H54 (cell line): ENCODE data around the gene PICK1.
"Not testable (repeated sequence)": the region's sequence is repeated elsewhere in the genome, so short reads cannot be mapped to it uniquely, and the experiment has no call there.

ENCODE experiments used
- DNase-seq: peaks from one replicate; pipeline ENCODE4 v3.0.0; 2011; ENCODE audit warnings: low spot score, mixed read lengths; ENCODE audit not compliant: insufficient read length
- FAIRE-seq: peaks from 3 replicates; lab custom pipeline; 2011; peaks lifted over from hg19 to GRCh38; lab: Jason Lieb, UNC
- POLR2A ChIP-seq: IDR thresholded peaks from 2 replicates; pipeline ENCODE4 v1.6.1; 2011; ENCODE audit warnings: low read depth, mild to moderate bottlenecking, low read length

PICK1 gene

DNA sequence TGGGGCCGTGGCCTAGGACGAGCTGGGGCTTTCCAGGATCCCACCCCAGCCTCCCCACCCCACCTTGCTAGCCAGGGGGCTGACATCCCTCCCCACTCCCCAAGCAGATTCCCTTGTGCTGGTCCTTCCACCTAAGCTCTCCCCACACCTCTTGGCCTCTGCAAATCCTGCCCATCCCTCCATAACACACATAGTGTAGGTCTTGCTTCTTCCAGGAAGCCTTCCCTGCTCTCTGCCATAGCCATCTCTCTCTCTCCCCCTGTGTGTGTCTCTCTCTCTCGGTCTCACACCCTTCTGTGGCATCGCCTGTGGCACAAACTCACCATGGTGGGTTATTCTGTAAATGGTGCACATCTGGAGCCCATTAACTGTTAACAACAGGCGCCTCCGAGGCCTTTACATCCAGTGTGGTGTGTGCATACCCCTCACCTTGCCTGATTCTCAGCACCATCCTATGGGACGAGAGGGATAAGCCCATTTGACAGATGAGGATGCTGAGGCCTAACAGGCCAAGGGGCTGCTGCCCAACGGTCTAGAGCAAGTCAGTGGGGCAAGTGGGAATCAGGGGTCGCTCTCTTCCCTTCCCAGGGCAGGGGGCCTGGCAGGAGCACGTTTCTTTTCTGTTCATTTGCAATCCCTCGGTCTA is 22.2 kb upstream of the PICK1 start:
- FAIRE-seq (no peak), DNase-seq (no peak)
- no peak for TF ChIP-seq POLR2A

DNA sequence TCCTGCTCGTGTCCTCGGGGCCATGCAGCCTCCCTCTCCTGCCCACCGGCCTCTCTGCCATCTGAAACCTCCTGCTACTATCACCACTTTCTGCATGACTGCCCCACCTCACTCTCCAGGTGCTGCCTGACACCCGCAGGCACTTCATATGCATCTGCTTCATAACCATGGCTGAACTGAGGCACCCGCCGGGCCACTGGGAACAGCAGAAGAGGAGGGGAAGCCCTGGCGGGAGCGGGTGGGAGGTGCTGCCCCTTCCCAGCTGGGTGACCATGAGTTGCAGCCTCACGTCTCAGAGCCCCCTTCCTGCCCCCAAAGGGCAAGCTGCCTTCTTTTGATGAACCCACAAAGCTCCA is 21.7 kb upstream of the PICK1 start:
- no peak for TF ChIP-seq POLR2A
- no peak for DNase-seq
- no peak for FAIRE-seq

DNA sequence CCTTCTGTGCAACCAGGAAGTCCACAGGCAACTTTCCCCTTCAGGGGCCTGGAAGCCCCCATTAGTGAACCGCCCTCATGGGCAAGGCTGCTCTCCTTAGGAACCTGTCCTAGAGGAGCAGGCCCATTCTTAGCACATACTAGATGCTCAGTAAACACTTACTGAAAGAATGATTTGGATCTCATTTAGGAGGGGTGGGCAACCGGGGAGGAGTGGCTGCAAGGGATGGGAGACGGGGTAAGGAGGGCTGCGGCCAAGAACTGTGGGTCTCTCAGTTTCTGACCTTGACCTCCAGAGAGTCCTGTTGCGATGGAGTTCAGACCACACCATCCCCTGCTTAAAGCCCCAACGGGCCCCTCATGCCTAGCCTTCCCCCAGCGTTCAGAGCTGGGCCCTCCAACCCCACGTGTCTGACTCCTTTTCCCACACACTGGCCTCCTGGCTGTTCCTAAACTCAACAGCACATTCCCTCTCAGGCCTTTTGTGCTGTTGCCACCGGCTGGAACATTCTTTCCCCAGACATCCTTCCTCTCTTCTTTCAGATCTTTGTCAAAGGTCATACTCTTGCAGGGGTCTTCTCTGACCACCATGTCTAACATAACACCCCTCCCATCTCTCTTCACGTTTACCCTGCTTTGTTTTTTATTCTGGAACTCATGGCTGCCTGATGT is 20.7 kb upstream of the PICK1 start:
- no peak for DNase-seq
- TF ChIP-seq POLR2A: no peak
- FAIRE-seq: no peak

DNA sequence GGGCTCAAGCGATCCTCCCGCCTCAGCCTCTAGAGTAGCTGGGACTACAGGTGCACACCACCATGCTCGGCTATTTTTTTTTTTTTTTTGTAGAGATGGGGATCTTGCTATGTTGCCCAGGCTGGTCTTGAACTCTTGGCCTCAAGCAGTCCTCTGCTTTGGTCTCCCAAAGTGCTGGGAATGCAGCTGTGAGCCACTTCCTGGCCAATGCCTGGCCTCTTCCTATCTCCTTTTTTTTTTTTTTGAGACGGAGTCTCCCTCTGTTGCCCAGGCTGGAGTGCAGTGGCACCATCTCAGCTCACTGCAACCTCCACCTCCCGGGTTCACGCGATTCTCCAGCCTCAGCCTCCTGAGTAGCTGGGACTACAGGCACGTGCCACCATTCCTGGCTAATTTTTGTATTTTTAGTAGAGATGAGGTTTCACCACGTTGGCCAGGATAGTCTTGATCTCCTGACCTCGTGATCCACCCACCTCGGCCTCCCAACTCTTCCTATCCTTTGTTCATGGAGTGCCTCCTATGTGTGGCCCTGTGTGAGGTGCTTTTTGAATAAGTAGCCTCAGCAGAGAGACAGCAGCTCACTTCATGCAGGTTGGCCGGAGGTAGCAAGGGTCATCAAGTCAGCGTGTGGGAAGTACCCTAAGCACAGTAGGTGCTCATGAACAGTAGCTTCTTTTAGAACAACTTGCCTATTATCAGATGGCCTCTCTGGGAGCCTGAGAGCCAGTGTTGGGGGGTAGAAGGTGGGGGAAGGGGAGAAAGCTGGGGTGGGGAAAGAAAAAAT is 19.6 kb upstream of the PICK1 start:
- DNase-seq, FAIRE-seq: not testable (repeated sequence)

DNA sequence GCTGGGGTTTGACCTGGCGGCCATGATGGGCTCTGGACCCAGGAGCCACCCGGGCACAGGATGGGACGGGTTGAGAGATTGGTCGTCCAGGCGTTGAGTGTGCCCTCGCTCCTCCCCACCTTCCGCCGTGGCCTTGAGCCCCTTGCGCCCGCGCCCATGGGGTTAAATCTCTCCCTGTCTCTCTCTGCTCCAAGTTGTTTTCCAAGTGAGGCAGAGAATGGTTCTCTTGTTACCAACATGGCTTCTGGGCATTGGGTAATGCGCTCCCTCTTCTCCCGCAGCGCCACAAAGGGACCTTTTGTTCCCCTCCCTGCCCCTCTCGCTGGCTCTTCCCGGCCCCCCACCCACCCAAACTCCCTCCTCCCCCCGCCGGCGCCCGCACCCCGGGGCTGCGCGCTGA is 18.8 kb upstream of the PICK1 start:
- no peak for DNase-seq
- FAIRE-seq: no peak
- no peak for TF ChIP-seq POLR2A

DNA sequence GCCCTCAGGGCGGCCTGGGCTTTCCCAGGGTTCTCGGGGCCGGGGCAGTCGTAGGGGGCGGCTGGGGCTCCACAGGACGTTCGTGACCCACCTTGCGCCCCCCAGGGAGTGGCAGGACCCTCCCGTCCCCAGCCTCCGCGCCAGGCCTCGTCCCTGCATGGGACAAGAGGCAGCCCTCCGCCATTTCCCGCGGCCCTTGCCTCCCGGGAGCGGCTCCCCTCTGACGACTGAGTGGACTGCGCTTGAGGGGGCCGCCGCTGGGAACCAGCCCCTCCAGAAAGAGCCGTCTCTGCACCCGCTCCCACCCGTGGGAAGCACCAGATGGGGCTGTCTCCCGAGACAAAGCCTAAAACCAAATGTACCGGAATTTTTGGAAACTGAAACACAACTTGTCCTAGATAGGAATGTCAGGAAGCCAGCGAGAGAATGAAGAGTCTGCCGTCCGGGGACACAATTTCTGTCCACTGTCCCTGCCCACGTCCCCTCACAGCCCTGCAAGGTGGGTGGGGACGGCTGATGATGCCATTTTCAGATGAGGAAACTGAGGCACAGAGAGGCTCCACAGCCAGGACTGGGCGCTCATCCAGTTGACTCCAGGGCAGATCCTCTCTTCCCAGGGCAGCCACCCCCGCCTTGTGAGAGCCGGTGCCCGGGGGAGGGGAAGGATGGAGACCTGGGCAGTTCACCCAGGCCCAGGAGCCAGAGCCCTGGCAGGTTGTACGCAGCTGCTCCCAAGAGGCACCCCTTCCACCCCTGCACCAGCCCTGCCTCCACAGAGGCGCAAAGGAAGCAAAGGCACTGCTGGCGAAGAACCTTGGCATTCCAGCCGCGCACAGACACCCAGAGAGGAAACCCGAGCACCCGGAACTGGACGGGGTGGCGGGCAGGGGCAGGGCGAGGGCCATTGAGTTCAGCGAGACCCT is 18.1 kb upstream of the PICK1 start:
- no peak for DNase-seq
- TF ChIP-seq POLR2A: no peak
- FAIRE-seq: no peak

DNA sequence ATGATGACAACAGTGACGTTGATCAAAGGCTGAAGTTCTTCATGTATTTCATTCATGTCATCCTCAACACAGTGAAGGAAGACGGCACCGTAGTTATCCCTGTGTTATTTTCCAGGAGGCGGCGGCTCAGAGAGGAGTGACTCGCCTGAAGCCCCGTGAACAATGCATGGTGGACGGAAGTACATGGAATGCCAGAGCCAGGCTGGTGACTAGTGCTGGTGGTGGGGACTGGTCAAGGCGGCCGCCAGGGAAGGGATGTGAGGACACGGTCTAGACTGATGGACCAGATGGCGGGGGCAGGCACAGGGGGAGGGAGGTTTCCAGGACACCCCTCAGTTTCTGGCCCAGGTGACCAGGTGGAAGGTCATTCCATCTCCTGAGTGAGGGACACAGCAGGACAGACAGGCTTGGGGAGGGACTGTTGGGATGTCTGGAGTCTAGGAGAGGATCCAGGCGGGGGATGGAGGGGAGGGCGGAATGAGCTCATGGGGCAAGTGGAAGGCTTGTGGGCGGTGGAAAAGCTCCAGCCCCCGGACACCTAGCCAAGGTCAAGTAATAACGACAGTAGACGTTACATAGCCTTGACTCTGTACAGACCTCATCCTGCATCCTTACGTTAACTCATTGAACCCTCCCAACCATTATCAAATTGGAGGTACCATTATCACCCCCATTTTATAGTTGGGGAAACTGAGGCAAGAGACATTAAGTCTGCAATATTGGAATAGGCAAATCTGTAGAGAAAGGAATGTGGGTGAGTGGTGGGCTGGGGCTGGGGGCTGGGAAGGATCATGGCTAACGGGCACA is 16.0 kb upstream of the PICK1 start:
- no peak for TF ChIP-seq POLR2A
- DNase-seq: peak; percentile 48
- FAIRE-seq: no peak

DNA sequence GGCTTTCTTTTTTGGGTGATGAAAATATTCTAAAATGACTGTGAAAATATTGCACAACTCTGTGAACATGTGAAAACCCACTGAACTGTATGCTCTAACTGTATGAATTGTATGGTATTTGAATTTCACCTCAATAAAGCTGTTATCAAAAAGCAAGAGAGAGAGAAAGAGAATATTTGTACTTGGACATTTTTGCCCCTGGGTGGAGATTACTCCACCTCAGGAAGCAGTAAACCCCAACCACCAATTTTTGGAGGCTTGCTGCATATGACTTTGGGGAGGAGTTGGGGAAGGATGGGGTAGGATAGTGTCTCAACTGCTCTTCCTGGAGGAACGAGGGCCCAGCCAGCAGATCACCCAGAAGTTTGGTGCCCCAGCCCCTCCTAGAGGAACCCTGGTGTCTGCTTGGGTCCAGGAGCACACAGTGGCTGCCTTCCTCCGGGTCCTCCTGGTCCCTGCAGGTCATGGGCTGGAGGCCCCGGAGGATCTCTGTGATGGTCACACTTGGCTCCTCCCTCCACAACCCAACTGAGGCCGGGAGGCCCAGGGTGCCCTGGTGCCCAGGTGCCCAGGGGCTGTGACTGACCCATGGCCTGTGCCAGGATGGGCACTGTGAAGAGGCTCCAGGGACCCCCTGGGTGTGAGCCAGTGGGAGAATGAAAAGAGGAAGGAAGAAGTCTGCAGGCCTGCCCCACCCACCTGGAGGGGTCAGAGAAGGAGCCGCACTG is 15.3 kb upstream of the PICK1 start:
- no peak for TF ChIP-seq POLR2A
- FAIRE-seq (no peak), DNase-seq (no peak)

DNA sequence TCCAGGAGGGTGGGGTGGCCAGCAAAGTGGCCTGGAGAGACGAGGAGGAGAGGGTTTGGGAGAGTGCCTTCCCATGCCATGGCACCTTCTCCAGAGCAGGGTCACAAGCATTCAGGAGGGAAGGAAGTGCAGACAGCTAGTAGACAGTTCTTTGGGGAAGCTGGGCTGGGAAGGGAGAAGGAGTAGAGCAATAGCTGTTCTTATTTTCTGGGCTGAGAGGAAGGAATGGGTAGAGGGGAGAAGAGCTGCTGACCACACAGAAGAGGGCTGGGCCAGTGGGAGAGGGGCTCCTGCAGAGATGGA is 14.8 kb upstream of the PICK1 start:
- no peak for FAIRE-seq
- no peak for TF ChIP-seq POLR2A
- DNase-seq: no peak

DNA sequence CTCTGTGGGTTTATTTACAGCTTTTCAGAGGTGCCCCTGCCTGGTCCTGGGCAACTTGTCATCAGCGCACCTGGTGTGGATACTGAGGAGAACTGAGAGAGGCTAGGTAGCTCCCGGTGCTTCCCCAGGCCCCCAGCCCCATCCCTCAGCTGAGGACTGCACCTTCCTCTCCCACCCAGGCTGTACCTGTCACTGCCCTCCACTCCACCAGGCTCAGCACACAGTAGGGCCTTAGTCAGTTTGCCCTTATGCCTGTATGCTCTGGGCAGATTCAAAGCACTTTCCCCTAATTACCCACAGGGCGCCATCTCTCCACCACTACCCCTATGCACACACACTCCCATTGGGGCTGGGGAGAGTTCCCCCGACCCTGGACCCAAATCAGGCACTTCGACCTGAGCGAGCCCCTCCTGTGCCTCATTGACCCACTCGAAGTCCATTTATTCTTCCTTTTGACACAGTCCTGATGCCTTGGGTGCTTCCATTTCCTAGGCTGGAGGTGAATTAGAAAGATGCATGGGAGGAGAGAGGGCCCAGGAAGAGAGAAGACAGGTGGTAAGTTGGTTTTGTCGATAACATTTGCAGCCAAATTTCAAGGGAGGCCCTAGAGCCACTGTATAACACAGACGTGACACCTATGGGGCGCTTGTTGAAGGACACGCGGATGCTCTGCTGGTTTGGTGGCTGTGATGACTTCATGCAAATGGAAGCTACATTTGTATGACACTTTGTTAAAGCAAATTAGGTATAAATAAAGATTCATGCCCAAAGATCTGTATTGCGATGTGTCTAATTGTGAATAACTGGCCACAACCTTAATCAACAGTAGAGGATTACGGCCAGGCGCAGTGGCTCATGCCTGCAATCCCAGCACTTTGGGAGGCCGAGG is 13.8 kb upstream of the PICK1 start:
- DNase-seq (no peak), FAIRE-seq (no peak)
- no peak for TF ChIP-seq POLR2A

DNA sequence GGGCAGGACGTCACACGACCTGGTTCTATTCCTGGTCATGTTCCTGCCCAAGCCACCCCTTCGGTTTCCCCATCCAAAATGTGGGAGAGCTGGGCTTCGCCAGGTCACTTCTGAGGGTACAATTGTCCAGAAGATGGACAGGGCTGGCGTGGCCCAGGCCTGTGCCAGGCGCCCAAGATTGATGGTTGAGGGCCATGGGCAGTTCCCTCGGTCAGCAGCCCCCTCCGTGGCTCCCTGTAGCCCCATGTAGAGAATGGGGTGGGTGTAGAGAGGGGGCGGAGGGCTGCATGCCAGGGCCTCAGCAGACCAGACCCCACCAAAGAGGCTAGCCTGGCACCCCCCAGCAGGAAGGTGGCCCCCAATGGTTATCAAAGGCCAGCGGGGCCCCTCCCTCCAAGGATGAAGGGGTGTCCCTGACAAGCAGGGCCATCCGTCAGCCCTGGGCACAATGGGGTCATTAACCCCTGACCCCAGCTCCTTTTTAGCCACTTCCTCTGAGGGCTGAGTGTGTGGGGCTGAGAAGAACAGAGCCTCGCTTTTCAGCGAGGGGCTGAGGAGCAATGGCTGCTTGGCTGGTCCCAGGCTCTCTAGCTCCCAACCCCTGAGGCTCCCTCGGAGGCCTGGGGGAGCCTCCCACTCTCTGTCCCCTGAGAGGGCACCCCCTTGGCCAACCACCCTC is 11.0 kb upstream of the PICK1 start:
- FAIRE-seq (no peak), DNase-seq (no peak)
- TF ChIP-seq POLR2A: no peak
